HG03520 (cell line): ENCODE measurements around the gene GAL.

Experiments used
- ATAC-seq: cut with Tn5 transposase; IDR thresholded peaks from one replicate; pipeline ENCODE4 v1.9.1; 2021; ENCODE audit warnings: mild to moderate bottlenecking, moderate library complexity; ENCODE audit not compliant: unreplicated experiment

Gene GAL

DNA sequence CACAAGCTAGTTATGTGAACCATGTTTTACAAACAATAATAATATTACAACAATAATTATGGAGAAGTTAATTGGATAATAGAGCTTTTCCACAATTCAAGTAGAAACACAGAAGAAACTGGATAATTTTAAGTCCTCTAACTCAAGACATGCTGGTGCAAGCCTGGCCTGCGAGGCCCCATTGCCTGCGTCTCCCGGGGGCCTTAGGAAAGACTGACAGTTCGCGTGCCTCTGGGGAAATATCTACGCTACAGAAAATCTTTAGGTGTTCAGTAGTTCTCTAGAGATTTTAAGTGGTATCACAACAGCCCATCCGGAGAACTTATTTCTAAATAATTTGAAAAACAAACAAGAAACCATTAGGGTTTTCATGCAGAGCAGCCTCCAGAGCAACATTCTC is 23.2 kb downstream of the GAL start:
- no peak for ATAC-seq

DNA sequence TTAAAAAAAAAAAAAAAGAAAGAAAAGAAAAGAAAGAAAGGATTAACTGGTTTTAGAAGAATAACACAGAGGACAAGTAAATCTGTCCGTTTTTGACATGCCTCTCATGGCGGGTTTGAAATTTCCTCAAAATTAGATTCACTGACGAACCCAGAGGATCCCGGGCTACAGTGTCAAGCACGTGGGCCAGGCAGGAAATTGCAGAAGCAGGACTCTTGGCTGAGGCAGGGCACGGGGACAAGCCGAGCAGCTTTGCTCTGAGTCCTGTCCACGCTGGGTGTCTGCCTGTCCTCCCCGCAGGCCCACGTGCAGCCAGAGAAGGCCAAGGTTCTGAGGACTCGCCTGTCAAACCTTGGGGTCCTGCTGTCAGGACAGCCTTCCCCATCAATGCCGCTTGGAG is 24.7 kb downstream of the GAL start:
- ATAC-seq, result no peak

GRCh38 chr11:68710409-68710808 is 26.1 kb downstream of the GAL start:
- ATAC-seq, result no peak

- ATAC-seq, result no peak
Measured at GRCh38 chr11:68711114-68711513, 26.8 kb downstream of the GAL start.

DNA sequence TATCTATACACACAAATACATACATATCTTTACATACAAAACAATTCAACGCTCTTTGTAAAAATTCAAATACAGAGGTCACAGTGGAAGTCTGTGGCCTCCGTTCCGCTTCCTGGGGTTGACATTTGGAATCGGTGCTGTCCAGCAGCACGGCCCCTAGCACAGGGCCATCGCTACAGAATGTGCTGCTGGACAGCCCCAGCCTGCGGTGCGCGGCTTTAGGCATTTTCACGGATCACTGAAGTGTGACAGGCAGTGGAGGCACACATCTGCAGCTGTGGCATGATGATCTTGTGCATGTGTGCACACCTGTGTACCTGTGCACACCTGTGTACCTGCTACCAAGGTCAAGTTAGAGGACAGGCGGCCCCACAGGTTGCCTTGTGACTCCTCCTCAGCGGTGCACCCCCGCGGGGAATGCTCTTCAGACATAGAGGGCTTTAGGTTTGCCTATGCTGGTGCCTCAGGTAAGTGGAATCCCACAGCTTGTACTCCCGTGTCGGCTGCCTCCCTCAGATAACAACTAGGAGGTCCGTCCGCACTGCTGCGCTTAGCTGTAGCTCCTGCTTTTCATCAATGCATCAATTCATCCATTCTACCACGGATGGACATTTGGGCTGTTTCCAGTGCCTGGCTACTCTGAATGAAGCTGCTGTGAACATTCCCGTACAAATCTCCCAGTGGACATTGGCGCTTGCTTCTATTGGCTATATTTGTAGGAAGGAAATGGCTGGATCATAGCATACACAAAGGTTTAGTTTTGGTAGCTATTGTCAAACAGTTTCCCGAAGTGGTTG is 29.9 kb downstream of the GAL start:
- ATAC-seq, result no peak

DNA sequence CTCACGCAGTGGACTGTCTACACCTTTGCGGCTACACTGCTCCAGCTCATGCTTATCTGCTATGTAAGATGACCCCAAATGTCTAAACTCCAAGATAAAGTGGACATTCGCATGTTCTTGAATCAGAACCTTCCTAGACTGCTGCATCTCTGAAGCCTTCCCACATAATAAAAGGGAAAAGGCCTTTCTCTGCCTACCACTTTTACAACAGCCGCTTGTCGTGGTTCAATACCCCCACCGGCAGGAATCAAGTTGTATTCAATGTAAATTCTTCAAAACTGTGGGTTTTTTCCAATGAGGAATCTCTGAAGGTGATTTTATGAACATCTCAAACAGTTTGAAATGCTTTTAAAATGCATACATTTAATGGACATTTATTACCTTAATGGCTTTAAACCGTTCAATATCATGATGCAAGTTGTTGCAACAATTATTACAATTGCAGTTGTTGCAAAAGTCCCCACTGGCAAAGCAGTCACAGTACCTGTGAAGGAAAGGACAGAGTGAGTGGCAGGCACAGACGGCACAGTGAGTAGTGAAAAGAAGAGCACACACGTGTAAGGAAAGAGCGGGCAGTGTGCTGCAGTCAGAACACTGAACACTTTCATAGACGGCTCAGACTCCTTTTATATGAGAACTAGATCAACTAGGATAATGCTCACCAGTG is 31.2 kb downstream of the GAL start:
- ATAC-seq, result no peak

DNA sequence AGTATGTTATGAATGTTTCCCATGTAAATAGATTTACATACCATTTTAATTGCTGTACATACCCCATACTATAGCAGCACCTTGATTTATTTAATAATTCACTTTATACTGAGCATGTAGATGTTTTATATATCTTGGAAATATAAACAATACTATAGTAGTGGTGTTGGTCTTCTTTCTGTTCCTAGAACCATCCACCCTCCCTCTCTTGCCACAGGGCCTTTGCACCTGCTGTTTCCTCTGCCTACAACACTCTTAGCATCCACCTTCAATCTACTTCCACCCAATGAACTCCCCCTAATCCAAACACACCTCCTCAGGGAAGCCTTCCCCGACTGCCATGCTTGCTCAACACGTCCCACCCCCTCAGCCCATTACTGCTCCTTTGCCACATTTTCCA is 36.7 kb downstream of the GAL start:
- no peak for ATAC-seq

DNA sequence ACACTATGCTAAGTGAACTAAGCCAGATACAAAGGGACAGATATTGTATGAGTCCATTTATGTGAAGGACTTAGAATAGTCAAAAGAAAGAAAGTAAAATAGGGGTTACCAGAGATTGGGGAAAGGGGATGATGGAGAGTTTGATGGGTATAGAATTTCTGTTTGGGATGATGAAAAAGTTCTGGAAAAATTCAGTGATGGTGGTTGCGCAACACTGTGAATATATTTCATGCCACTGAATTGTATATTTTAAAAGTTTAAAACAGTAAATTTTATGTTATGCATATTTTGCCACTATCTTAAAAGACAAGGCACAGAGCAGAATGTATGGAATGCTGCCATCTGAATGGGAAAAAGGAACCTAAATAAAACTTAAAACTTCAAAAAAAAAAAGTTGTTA is 37.8 kb downstream of the GAL start:
- no peak for ATAC-seq

DNA sequence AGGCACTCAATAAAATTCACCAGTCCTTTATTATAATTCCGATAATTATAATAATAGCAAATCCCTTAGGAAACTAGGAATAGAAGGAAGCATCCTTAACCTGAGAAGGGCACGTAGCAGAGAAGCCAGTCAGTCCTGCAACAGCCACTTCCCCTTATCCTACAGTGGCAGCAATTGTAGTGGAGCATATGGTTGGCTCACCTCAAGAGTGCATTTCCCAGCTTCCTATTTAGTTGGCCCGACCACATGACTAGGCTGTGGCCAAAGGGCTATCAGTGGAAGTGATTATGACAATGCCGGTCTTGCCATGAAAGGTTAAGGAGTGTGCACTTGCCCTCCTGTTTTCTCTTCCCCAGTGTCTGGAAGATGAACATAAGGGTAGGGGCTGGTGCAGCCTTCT is 39.9 kb downstream of the GAL start:
- no peak for ATAC-seq

DNA sequence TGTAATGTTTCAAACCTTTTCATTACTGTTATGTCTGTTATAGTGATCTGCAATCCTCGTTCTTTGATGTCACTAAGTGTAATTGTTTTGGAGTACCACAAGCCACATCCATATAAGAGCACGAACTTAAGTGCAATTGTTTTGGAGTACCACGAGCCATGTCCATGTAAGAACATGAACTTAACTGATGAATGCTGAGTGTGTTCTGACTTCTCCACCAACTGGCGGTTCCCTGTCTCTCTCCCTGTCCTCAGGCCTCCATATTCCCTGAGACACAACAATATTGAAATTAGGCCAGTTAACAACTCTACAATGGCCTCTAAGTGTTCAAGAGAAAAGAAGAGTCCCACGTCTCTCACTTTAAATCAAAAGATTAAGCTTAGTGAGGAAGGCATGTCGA is 43.4 kb downstream of the GAL start:
- no peak for ATAC-seq

- ATAC-seq, result no peak
Measured at GRCh38 chr11:68734111-68734510, 49.8 kb downstream of the GAL start.

- ATAC-seq, result no peak
Measured at GRCh38 chr11:68735125-68735524, 50.8 kb downstream of the GAL start.

DNA sequence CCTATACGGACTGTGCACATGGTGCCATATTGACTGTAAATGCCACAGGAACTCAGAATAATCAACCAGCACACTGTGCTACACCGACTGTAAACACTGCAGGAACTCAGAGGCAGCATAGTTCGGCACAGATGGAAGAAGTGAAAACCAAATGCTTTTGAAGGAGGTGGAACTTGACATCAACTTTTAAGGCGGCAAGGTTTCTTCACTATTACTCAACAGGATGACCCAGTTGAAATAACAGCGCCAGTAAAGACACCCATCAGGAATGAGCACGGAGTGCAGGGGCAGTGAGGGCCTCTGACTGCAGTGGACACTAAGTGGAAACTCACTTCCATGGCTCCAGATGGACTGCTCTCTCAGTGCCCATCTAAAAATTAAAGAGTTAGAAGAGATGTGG is 51.3 kb downstream of the GAL start:
- ATAC-seq, result no peak
